Measurements from ENCODE around the gene SIRPB2. TPM values are rescaled to one million over a fixed set of nuclear protein-coding genes. Genes with fewer than 3 reads are reported as not detected.

Gene SIRPB2
- total RNA-seq, 2 experiments from 2014 or later = not detected

DNA sequence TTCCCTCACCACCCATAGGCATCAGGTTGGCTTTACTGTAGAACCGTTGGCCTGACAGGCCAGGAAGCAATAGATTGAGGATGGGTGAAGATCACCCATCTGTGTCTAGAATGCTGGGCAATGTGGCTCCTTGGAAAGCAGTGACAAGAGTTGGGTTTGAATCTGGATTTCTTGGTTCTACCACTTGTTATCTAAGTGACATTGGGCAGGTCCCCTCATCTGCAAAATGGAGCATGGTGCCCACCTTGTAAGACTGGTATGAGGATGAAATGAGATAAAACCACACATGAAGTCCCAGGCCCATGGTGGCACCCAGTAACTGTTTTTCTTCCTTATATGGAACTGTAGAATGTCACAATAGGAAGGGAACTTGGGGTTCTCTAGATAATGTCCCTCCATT lies 22.6 kb upstream of the SIRPB2 start:
- DNase-seq (ENCODE audit: low spot score) = no peak
- H3K27ac ChIP-seq (ENCODE audit: low read depth, low read length, poor library complexity, severe bottlenecking) = no peak overlapping the region
- no peak overlapping the region for H3K4me3 ChIP-seq (ENCODE audit: low read depth, low read length, poor library complexity, severe bottlenecking)
- H3K4me1 ChIP-seq (ENCODE audit: insufficient read depth, low read length, poor library complexity, severe bottlenecking) = no peaks in the 10 kb centered on the region
- no peak overlapping the region for H2AFZ ChIP-seq (ENCODE audit: low read length)
- no peaks in the 10 kb centered on the region for H3K36me3 ChIP-seq (ENCODE audit: insufficient read depth, low read length)
- no TSS peak for BruUV-seq (replicated peaks)
- H4K20me1 ChIP-seq (ENCODE audit: insufficient read depth, low read length) = no peaks in the 10 kb centered on the region
- intact Hi-C loops (cut with micrococcal nuclease; ENCODE audit: unreplicated experiment) = no loop called here
- H3K9me2 ChIP-seq (ENCODE audit: insufficient read depth, low read length) = no peaks in the 10 kb centered on the region
- TF ChIP-seq, protein P1, sequence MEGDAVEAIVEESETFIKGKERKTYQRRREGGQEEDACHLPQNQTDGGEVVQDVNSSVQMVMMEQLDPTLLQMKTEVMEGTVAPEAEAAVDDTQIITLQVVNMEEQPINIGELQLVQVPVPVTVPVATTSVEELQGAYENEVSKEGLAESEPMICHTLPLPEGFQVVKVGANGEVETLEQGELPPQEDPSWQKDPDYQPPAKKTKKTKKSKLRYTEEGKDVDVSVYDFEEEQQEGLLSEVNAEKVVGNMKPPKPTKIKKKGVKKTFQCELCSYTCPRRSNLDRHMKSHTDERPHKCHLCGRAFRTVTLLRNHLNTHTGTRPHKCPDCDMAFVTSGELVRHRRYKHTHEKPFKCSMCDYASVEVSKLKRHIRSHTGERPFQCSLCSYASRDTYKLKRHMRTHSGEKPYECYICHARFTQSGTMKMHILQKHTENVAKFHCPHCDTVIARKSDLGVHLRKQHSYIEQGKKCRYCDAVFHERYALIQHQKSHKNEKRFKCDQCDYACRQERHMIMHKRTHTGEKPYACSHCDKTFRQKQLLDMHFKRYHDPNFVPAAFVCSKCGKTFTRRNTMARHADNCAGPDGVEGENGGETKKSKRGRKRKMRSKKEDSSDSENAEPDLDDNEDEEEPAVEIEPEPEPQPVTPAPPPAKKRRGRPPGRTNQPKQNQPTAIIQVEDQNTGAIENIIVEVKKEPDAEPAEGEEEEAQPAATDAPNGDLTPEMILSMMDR (conservative IDR thresholded peaks at IDR 0.05; ENCODE audit: low read length) = no peak
- TF ChIP-seq EZH2phosphoT487 (IDR thresholded peaks at IDR 0.05; ENCODE audit: borderline replicate concordance, low read depth, low read length) = no peak
- H3K4me2 ChIP-seq (ENCODE audit: low read length) = no peak overlapping the region
- H3K79me2 ChIP-seq (ENCODE audit: insufficient read depth, low read depth, low read length) = no peaks in the 10 kb centered on the region
- H3K9me3 ChIP-seq (ENCODE audit: low read length) = no peaks in the 10 kb centered on the region
- POLR2A ChIA-PET = no interaction called here
- CTCF ChIA-PET (ENCODE audit: unreplicated experiment) = no interaction called here

DNA sequence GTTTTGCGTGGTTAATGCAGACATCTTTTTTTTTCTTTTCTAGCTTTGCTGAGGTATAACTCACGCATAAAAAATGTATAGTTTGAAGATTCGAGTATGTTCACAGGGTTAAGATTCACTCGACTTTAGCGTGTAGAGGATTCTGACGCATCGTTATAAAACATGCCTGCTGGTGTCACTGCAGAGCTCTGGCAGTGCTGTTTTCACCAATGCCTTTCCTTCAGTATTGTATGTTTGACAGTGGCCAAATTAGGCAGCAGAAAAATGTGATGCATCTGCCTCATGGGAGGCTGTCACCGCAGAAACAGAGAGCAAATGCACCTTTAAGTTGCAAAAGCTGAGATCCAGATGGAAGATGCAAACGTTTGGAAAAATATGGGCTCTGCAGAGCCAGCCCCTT lies 18.0 kb upstream of the SIRPB2 start:
- DNase-seq (ENCODE audit: low spot score) = peak; percentile 22
- Histone ChIP-seq H3K9me3 (ENCODE audit: low read length) (no peaks in the 10 kb centered on the region), H3K4me2 (ENCODE audit: low read length) (no peak overlapping the region), H3K27ac (ENCODE audit: low read depth, low read length, poor library complexity, severe bottlenecking) (no peak overlapping the region), H2AFZ (ENCODE audit: low read length) (no peak overlapping the region), H4K20me1 (ENCODE audit: insufficient read depth, low read length) (no peaks in the 10 kb centered on the region), H3K4me1 (ENCODE audit: insufficient read depth, low read length, poor library complexity, severe bottlenecking) (no peaks in the 10 kb centered on the region), H3K79me2 (ENCODE audit: insufficient read depth, low read depth, low read length) (no peaks in the 10 kb centered on the region), H3K9me2 (ENCODE audit: insufficient read depth, low read length) (no peaks in the 10 kb centered on the region), H3K4me3 (ENCODE audit: low read depth, low read length, poor library complexity, severe bottlenecking) (no peak overlapping the region), H3K36me3 (ENCODE audit: insufficient read depth, low read length) (no peaks in the 10 kb centered on the region)
- POLR2A ChIA-PET = interaction anchor here (0.7 kb wide), 1 partner anchor 29 kb away, joined by 4 read pairs; no protein-coding TSS in a partner anchor
- intact Hi-C loops (cut with micrococcal nuclease; ENCODE audit: unreplicated experiment) = loop anchor here (1.0 kb wide), 1 partner anchor 268 kb away; no protein-coding TSS in a partner anchor
- no peak for TF ChIP-seq EZH2phosphoT487 (IDR thresholded peaks at IDR 0.05; ENCODE audit: borderline replicate concordance, low read depth, low read length)
- TF ChIP-seq, protein P1 (conservative IDR thresholded peaks at IDR 0.05; ENCODE audit: low read length) = peak; percentile 66
- CTCF ChIA-PET (ENCODE audit: unreplicated experiment) = interaction anchor here (0.6 kb wide), 1 partner anchor 127 kb away, joined by 3 read pairs; no protein-coding TSS in a partner anchor
- no TSS peak for BruUV-seq (replicated peaks)

DNA sequence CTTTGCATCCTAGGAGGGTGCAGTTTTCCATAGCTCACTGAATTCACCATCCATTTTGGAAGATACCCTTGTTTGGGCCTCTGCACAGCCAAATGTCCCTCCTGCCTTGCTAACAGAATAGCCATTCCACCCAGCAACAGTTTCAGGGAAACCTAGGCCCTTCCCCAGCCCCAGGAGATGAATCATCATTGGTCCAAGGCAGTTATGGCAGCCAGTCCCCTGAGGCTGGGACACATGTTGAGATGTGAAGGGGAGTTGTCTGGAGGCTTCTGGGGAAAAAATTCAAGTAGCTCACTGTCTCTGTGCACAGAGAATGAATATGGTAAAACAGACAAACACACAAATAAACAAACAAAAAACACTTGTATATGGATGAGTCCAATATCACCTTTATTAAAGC lies 17.4 kb upstream of the SIRPB2 start:
- H3K36me3 ChIP-seq (ENCODE audit: insufficient read depth, low read length) = no peaks in the 10 kb centered on the region
- H3K4me2 ChIP-seq (ENCODE audit: low read length) = no peak overlapping the region
- intact Hi-C loops (cut with micrococcal nuclease; ENCODE audit: unreplicated experiment) = no loop called here
- no TSS peak for BruUV-seq (replicated peaks)
- TF ChIP-seq, protein P1 (conservative IDR thresholded peaks at IDR 0.05; ENCODE audit: low read length) = no peak
- TF ChIP-seq EZH2phosphoT487 (IDR thresholded peaks at IDR 0.05; ENCODE audit: borderline replicate concordance, low read depth, low read length) = no peak
- ChIA-PET CTCF (ENCODE audit: unreplicated experiment) (interaction anchor here (0.6 kb wide), 1 partner anchor 128 kb away, joined by 3 read pairs; no protein-coding TSS in a partner anchor), POLR2A (no interaction called here)
- no peaks in the 10 kb centered on the region for H4K20me1 ChIP-seq (ENCODE audit: insufficient read depth, low read length)
- no peak overlapping the region for H3K27ac ChIP-seq (ENCODE audit: low read depth, low read length, poor library complexity, severe bottlenecking)
- no peak overlapping the region for H2AFZ ChIP-seq (ENCODE audit: low read length)
- no peaks in the 10 kb centered on the region for H3K9me3 ChIP-seq (ENCODE audit: low read length)
- no peak for DNase-seq (ENCODE audit: low spot score)
- no peaks in the 10 kb centered on the region for H3K9me2 ChIP-seq (ENCODE audit: insufficient read depth, low read length)
- no peaks in the 10 kb centered on the region for H3K79me2 ChIP-seq (ENCODE audit: insufficient read depth, low read depth, low read length)
- no peaks in the 10 kb centered on the region for H3K4me1 ChIP-seq (ENCODE audit: insufficient read depth, low read length, poor library complexity, severe bottlenecking)
- H3K4me3 ChIP-seq (ENCODE audit: low read depth, low read length, poor library complexity, severe bottlenecking) = no peak overlapping the region

Measured in OCI-LY7 (cell line).